GM23338 (cell line): ENCODE measurements around the gene ZNF22. TPM values are rescaled to one million over a fixed set of nuclear protein-coding genes. Genes with fewer than 3 reads are reported as not detected.

Experiments
- ATAC-seq: fragments of 200-7000 bp; cut with Tn5 transposase; 3 replicates; pipeline ENCODE4 v1.9.1; 2020
- DNase-seq: peaks from one replicate; pipeline ENCODE4 v3.0.0-alpha.2; 2015; ENCODE audit warnings: low spot score
- H2AFZ ChIP-seq: fragments of 200-600 bp; sonication (generic); 2 replicates; pipeline ENCODE4 v1.8.0; 2016; ENCODE audit warnings: antibody characterized with exemption, mild to moderate bottlenecking, moderate library complexity
- H3F3A ChIP-seq: fragments of 200-600 bp; sonication (generic); replicated peaks from 2 replicates; pipeline ENCODE4 v1.8.0; 2017; ENCODE audit warnings: antibody characterized with exemption, mixed run types, low read depth
- H3K27ac ChIP-seq: fragments of 200-600 bp; sonication (generic); 2 replicates; pipeline ENCODE4 v1.6.1; 2016; ENCODE audit warnings: low read depth
- H3K27me3 ChIP-seq: fragments of 200-600 bp; sonication (generic); 2 replicates; pipeline ENCODE4 v1.8.0; 2016; ENCODE audit warnings: mild to moderate bottlenecking, mixed run types, moderate library complexity; ENCODE audit not compliant: insufficient read depth
- H3K36me3 ChIP-seq: fragments of 200-600 bp; sonication (generic); 2 replicates; pipeline ENCODE4 v1.8.0; 2016; ENCODE audit warnings: mild to moderate bottlenecking; ENCODE audit not compliant: insufficient read depth
- H3K4me1 ChIP-seq: fragments of 200-600 bp; sonication (generic); 2 replicates; pipeline ENCODE4 v1.8.0; 2016; ENCODE audit warnings: mild to moderate bottlenecking, moderate library complexity; ENCODE audit not compliant: insufficient read depth
- H3K4me2 ChIP-seq: fragments of 200-600 bp; sonication (generic); 2 replicates; pipeline ENCODE4 v1.7.1; 2017; ENCODE audit warnings: mixed run types
- H3K4me3 ChIP-seq: fragments of 200-600 bp; sonication (generic); 2 replicates; pipeline ENCODE4 v1.6.1; 2016; ENCODE audit warnings: mixed run types
- H3K79me2 ChIP-seq: fragments of 200-600 bp; sonication (generic); replicated peaks from 2 replicates; pipeline ENCODE4 v1.8.0; 2017; ENCODE audit warnings: mild to moderate bottlenecking; ENCODE audit not compliant: insufficient read depth
- H3K9me2 ChIP-seq: fragments of 200-600 bp; sonication (generic); 2 replicates; pipeline ENCODE4 v1.8.0; 2017; ENCODE audit not compliant: insufficient read depth
- H4K20me1 ChIP-seq: fragments of 200-600 bp; sonication (generic); replicated peaks from 2 replicates; pipeline ENCODE4 v1.8.0; 2017; ENCODE audit warnings: mild to moderate bottlenecking; ENCODE audit not compliant: insufficient read depth
- H3K27ac Mint-ChIP-seq: 2 replicates; pipeline ENCODE4 v1.8.0; 2020; ENCODE audit warnings: inconsistent platforms, mild to moderate bottlenecking, moderate library complexity, mixed read lengths
- H3K27me3 Mint-ChIP-seq: 3 replicates; pipeline ENCODE4 v1.8.0; 2022; ENCODE audit warnings: low read depth, mild to moderate bottlenecking, moderate library complexity, mixed read lengths, inconsistent platforms; ENCODE audit not compliant: insufficient read depth, poor library complexity
- H3K36me3 Mint-ChIP-seq: 3 replicates; pipeline ENCODE4 v1.8.0; 2021; ENCODE audit warnings: low read depth, mild to moderate bottlenecking, inconsistent platforms, moderate library complexity, mixed read lengths
- H3K4me1 Mint-ChIP-seq: 3 replicates; pipeline ENCODE4 v1.8.0; 2020; ENCODE audit warnings: mild to moderate bottlenecking, inconsistent platforms, mixed read lengths
- H3K4me3 Mint-ChIP-seq: 3 replicates; pipeline ENCODE4 v1.8.0; 2021; ENCODE audit warnings: moderate library complexity, mild to moderate bottlenecking, inconsistent platforms, mixed read lengths
- H3K9me3 Mint-ChIP-seq: 3 replicates; pipeline ENCODE4 v1.8.0; 2020; ENCODE audit warnings: moderate library complexity, mild to moderate bottlenecking, inconsistent platforms, mixed read lengths
- CREB1 ChIP-seq: fragments of 250-450 bp; sonication (Bioruptor Pico); IDR thresholded peaks from 2 replicates; pipeline ENCODE4 v1.5.0; 2020; ENCODE audit warnings: low read depth, mild to moderate bottlenecking, moderate library complexity
- EZH2 ChIP-seq: fragments of 200-600 bp; sonication (generic); IDR thresholded peaks from one replicate; pipeline ENCODE4 v1.8.0; 2017; ENCODE audit warnings: antibody characterized with exemption, mild to moderate bottlenecking, low read depth; ENCODE audit not compliant: unreplicated experiment
- EZH2phosphoT487 ChIP-seq: fragments of 200-600 bp; sonication (generic); IDR thresholded peaks from one replicate; pipeline ENCODE4 v1.8.1; 2018; ENCODE audit warnings: antibody characterized with exemption; ENCODE audit not compliant: unreplicated experiment
- JUNB ChIP-seq: IDR thresholded peaks from one replicate; pipeline ENCODE4 v1.6.1; 2016; ENCODE audit warnings: antibody characterized with exemption; ENCODE audit not compliant: unreplicated experiment
- NANOG ChIP-seq: IDR thresholded peaks from 2 replicates; pipeline ENCODE4 v1.6.1; 2016; ENCODE audit warnings: antibody characterized with exemption, borderline replicate concordance
- POLR2AphosphoS5 ChIP-seq: IDR thresholded peaks from 2 replicates; pipeline ENCODE4 v1.6.1; 2016; ENCODE audit warnings: antibody characterized with exemption, low read depth
- STAT1 ChIP-seq: IDR thresholded peaks from one replicate; pipeline ENCODE4 v1.6.1; 2016; ENCODE audit warnings: antibody characterized with exemption; ENCODE audit not compliant: unreplicated experiment
- ZNF114 ChIP-seq: fragments of 250-450 bp; sonication (Bioruptor Pico); IDR thresholded peaks from 2 replicates; pipeline ENCODE4 v1.5.0; 2020; ENCODE audit warnings: mild to moderate bottlenecking, moderate library complexity
- ZNF331 ChIP-seq: fragments of 250-450 bp; sonication (Bioruptor Pico); IDR thresholded peaks from 2 replicates; pipeline ENCODE4 v1.5.0; 2020; ENCODE audit warnings: low read depth, mild to moderate bottlenecking, moderate library complexity
- polyA plus RNA-seq: library from polyadenylated mRNA; unstranded; fragments of >200 nt; fragmentation: Nextera tagmentation; extraction: Ambion mirVana; gene quantifications from 2 replicates; pipeline ENCODE4 v1.2.1, GENCODE V29; 2016
- total RNA-seq: library from RNA; depleted of rRNA; stranded (reverse); fragments of >200 nt; shearing (Covaris generic); gene quantifications from 2 replicates; pipeline ENCODE4 v1.2.3, GENCODE V29; 2014
- TF ChIP-seq, protein P1 (sequence below): IDR thresholded peaks from 2 replicates; pipeline ENCODE4 v1.6.1; 2016; ENCODE audit warnings: antibody characterized with exemption
- TF ChIP-seq, protein P2 (sequence below): IDR thresholded peaks from one replicate; pipeline ENCODE4 v1.6.1; 2018; ENCODE audit warnings: antibody characterized with exemption; ENCODE audit not compliant: unreplicated experiment
- TF ChIP-seq, protein P3 (sequence below), 2 experiments: fragments of 200-600 bp in 1 of 2; sonication (generic) in 1 of 2; conservative IDR thresholded peaks; 2 replicates each; pipeline versions ENCODE4 v1.5.1 to v1.6.1; 2016 to 2017; ENCODE audit warnings: antibody characterized with exemption in 2 of 2, low read depth in 2 of 2, mild to moderate bottlenecking in 2 of 2, moderate library complexity in 1 of 2
- TF ChIP-seq, protein P4 (sequence below): fragments of 250-450 bp; sonication (Bioruptor Pico); IDR thresholded peaks from 2 replicates; pipeline ENCODE4 v1.5.0; 2020; ENCODE audit warnings: mild to moderate bottlenecking, moderate library complexity

Gene ZNF22
- total and polyA plus RNA-seq, 2 experiments from 2014 or later: 40.5 to 81.8 TPM

DNA sequence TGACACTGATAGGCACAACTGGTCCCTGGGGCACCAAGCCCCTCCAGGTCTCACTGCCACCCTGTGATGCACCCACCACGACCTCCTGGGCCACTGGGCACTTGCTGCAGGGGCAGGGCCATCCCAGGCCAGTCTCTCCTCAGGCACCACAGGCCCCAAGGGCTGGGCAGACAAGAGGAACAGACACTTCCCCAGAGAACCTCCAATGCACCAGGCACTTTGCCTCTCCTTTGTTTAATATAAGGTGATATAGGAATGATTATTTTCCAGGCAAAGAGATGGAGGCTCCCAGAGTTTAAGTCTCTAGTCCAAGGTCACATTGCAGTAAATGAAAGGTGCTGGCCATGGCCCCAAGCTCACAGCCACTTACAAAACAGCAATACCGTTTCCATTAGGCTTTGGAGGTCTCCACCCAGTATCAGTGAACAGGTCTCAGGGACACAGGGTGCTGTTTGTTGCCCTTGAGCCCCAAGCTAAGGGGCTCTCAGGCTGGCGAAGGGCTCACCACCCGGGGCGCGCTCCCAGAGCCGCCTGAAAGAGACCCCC, 26.6 kb upstream of the ZNF22 start:
- H3K27ac Mint-ChIP-seq: no peak overlapping the region
- Histone ChIP-seq H3K27ac (no peak overlapping the region; the same call in 1 of the 2 replicates), H3F3A (no peaks in the 10 kb centered on the region), H3K4me2 (peak overlapping the region; percentile 93), H3K36me3 (no peaks in the 10 kb centered on the region), H3K27me3 (no peaks in the 10 kb centered on the region), H3K4me3 (peak overlapping the region; percentile 70), H3K79me2 (no peaks in the 10 kb centered on the region), H2AFZ (no peak overlapping the region), H3K4me1 (peaks cover 39% of the 10 kb centered on the region), H4K20me1 (no peaks in the 10 kb centered on the region), H3K9me2 (no peaks in the 10 kb centered on the region)
- DNase-seq (no peak), ATAC-seq (no peak)
- H3K27me3 Mint-ChIP-seq: peaks cover 14% of the 10 kb centered on the region
- peaks cover 45% of the 10 kb centered on the region for H3K4me1 Mint-ChIP-seq
- peak overlapping the region; percentile 65; the same call in 2 of the 3 replicates for H3K4me3 Mint-ChIP-seq
- H3K9me3 Mint-ChIP-seq: no peaks in the 10 kb centered on the region
- peaks cover 19% of the 10 kb centered on the region for H3K36me3 Mint-ChIP-seq
- no peak for TF ChIP-seq ZNF331 (CRISPR knock-in tag)
- TF ChIP-seq EZH2: no peak
- TF ChIP-seq STAT1: no peak
- TF ChIP-seq ZNF114 (CRISPR knock-in tag): no peak
- TF ChIP-seq, protein P1, sequence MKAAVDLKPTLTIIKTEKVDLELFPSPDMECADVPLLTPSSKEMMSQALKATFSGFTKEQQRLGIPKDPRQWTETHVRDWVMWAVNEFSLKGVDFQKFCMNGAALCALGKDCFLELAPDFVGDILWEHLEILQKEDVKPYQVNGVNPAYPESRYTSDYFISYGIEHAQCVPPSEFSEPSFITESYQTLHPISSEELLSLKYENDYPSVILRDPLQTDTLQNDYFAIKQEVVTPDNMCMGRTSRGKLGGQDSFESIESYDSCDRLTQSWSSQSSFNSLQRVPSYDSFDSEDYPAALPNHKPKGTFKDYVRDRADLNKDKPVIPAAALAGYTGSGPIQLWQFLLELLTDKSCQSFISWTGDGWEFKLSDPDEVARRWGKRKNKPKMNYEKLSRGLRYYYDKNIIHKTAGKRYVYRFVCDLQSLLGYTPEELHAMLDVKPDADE: no peak
- TF ChIP-seq CREB1 (CRISPR knock-in tag): no peak
- TF ChIP-seq EZH2phosphoT487: no peak
- TF ChIP-seq POLR2AphosphoS5: no peak
- no peak for TF ChIP-seq JUNB
- TF ChIP-seq NANOG: no peak
- TF ChIP-seq, protein P2, sequence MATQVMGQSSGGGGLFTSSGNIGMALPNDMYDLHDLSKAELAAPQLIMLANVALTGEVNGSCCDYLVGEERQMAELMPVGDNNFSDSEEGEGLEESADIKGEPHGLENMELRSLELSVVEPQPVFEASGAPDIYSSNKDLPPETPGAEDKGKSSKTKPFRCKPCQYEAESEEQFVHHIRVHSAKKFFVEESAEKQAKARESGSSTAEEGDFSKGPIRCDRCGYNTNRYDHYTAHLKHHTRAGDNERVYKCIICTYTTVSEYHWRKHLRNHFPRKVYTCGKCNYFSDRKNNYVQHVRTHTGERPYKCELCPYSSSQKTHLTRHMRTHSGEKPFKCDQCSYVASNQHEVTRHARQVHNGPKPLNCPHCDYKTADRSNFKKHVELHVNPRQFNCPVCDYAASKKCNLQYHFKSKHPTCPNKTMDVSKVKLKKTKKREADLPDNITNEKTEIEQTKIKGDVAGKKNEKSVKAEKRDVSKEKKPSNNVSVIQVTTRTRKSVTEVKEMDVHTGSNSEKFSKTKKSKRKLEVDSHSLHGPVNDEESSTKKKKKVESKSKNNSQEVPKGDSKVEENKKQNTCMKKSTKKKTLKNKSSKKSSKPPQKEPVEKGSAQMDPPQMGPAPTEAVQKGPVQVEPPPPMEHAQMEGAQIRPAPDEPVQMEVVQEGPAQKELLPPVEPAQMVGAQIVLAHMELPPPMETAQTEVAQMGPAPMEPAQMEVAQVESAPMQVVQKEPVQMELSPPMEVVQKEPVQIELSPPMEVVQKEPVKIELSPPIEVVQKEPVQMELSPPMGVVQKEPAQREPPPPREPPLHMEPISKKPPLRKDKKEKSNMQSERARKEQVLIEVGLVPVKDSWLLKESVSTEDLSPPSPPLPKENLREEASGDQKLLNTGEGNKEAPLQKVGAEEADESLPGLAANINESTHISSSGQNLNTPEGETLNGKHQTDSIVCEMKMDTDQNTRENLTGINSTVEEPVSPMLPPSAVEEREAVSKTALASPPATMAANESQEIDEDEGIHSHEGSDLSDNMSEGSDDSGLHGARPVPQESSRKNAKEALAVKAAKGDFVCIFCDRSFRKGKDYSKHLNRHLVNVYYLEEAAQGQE: no peak
- TF ChIP-seq, protein P3, sequence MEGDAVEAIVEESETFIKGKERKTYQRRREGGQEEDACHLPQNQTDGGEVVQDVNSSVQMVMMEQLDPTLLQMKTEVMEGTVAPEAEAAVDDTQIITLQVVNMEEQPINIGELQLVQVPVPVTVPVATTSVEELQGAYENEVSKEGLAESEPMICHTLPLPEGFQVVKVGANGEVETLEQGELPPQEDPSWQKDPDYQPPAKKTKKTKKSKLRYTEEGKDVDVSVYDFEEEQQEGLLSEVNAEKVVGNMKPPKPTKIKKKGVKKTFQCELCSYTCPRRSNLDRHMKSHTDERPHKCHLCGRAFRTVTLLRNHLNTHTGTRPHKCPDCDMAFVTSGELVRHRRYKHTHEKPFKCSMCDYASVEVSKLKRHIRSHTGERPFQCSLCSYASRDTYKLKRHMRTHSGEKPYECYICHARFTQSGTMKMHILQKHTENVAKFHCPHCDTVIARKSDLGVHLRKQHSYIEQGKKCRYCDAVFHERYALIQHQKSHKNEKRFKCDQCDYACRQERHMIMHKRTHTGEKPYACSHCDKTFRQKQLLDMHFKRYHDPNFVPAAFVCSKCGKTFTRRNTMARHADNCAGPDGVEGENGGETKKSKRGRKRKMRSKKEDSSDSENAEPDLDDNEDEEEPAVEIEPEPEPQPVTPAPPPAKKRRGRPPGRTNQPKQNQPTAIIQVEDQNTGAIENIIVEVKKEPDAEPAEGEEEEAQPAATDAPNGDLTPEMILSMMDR (conservative IDR thresholded peaks at IDR 0.05; ENCODE audit: low read depth in 2 of 2): no peak
- TF ChIP-seq, protein P4, sequence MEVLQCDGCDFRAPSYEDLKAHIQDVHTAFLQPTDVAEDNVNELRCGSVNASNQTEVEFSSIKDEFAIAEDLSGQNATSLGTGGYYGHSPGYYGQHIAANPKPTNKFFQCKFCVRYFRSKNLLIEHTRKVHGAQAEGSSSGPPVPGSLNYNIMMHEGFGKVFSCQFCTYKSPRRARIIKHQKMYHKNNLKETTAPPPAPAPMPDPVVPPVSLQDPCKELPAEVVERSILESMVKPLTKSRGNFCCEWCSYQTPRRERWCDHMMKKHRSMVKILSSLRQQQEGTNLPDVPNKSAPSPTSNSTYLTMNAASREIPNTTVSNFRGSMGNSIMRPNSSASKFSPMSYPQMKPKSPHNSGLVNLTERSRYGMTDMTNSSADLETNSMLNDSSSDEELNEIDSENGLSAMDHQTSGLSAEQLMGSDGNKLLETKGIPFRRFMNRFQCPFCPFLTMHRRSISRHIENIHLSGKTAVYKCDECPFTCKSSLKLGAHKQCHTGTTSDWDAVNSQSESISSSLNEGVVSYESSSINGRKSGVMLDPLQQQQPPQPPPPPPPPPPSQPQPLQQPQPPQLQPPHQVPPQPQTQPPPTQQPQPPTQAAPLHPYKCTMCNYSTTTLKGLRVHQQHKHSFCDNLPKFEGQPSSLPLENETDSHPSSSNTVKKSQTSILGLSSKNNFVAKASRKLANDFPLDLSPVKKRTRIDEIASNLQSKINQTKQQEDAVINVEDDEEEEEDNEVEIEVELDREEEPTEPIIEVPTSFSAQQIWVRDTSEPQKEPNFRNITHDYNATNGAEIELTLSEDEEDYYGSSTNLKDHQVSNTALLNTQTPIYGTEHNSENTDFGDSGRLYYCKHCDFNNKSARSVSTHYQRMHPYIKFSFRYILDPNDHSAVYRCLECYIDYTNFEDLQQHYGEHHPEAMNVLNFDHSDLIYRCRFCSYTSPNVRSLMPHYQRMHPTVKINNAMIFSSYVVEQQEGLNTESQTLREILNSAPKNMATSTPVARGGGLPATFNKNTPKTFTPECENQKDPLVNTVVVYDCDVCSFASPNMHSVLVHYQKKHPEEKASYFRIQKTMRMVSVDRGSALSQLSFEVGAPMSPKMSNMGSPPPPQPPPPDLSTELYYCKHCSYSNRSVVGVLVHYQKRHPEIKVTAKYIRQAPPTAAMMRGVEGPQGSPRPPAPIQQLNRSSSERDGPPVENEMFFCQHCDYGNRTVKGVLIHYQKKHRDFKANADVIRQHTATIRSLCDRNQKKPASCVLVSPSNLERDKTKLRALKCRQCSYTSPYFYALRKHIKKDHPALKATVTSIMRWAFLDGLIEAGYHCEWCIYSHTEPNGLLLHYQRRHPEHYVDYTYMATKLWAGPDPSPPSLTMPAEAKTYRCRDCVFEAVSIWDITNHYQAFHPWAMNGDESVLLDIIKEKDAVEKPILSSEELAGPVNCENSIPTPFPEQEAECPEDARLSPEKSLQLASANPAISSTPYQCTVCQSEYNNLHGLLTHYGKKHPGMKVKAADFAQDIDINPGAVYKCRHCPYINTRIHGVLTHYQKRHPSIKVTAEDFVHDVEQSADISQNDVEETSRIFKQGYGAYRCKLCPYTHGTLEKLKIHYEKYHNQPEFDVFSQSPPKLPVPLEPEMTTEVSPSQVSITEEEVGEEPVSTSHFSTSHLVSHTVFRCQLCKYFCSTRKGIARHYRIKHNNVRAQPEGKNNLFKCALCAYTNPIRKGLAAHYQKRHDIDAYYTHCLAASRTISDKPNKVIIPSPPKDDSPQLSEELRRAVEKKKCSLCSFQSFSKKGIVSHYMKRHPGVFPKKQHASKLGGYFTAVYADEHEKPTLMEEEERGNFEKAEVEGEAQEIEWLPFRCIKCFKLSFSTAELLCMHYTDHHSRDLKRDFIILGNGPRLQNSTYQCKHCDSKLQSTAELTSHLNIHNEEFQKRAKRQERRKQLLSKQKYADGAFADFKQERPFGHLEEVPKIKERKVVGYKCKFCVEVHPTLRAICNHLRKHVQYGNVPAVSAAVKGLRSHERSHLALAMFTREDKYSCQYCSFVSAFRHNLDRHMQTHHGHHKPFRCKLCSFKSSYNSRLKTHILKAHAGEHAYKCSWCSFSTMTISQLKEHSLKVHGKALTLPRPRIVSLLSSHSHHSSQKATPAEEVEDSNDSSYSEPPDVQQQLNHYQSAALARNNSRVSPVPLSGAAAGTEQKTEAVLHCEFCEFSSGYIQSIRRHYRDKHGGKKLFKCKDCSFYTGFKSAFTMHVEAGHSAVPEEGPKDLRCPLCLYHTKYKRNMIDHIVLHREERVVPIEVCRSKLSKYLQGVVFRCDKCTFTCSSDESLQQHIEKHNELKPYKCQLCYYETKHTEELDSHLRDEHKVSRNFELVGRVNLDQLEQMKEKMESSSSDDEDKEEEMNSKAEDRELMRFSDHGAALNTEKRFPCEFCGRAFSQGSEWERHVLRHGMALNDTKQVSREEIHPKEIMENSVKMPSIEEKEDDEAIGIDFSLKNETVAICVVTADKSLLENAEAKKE (CRISPR knock-in tag): no peak
